ENCODE measurements around the gene OR9I1.

DNA sequence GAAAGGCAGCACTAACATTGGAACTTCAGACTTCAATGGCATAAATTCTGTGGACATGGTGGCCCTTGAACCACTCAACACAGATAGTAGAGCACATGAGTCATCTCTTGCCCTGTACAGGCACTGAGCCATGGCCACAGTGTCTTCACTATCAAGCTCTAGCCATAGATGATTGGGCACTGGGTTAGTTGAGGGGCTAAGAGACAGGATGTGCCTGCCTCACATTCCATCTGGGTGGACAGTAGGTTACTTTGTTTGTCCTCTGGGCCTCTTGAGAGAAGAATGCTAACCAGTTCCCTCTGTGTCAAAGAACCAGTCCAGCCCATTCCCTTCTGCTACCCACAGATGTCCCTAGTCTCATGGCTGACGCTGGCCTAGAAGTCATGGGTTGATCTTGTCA is 54.7 kb downstream of the OR9I1 start:
- TF ChIP-seq POLR2A (IDR thresholded peaks at IDR 0.05; ENCODE audit: insufficient read depth in 1 of 2, low read depth in 2 of 2, low read length in 2 of 2) (no peak), MYC (CRISPR knock-in tag; IDR thresholded peaks at IDR 0.05; ENCODE audit: borderline replicate concordance) (no peak), DNMT1 (CRISPR knock-in tag; IDR thresholded peaks at IDR 0.05) (no peak), EP300 (IDR thresholded peaks at IDR 0.05; ENCODE audit: low read depth in 2 of 2, low read length in 2 of 2) (no peak), EP300 (CRISPR knock-in tag; IDR thresholded peaks at IDR 0.05; ENCODE audit: borderline replicate concordance) (no peak), DPF2 (CRISPR knock-in tag; IDR thresholded peaks at IDR 0.05; ENCODE audit: borderline replicate concordance, low read depth) (no peak), CTCF (CRISPR knock-in tag; IDR thresholded peaks at IDR 0.05) (no peak)
- TF ChIP-seq, protein P1, sequence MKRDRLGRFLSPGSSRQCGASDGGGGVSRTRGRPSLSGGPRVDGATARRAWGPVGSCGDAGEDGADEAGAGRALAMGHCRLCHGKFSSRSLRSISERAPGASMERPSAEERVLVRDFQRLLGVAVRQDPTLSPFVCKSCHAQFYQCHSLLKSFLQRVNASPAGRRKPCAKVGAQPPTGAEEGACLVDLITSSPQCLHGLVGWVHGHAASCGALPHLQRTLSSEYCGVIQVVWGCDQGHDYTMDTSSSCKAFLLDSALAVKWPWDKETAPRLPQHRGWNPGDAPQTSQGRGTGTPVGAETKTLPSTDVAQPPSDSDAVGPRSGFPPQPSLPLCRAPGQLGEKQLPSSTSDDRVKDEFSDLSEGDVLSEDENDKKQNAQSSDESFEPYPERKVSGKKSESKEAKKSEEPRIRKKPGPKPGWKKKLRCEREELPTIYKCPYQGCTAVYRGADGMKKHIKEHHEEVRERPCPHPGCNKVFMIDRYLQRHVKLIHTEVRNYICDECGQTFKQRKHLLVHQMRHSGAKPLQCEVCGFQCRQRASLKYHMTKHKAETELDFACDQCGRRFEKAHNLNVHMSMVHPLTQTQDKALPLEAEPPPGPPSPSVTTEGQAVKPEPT (CRISPR knock-in tag; IDR thresholded peaks at IDR 0.05; ENCODE audit: low read depth) = no peak
